NB4 (cell line): ENCODE measurements around the gene CTNNA3.

Source experiments
- DNase-seq: peaks from one replicate; pipeline ENCODE4 v3.0.0; 2010; ENCODE audit warnings: low read depth
- H3K4me3 ChIP-seq: one replicate; pipeline ENCODE4 v1.5.1; 2011; ENCODE audit warnings: mild to moderate bottlenecking, low read depth, low read length, moderate library complexity
- MAX ChIP-seq: IDR thresholded peaks from 2 replicates; pipeline ENCODE4 v1.6.1; 2011; ENCODE audit warnings: low read depth, low read length
- MYC ChIP-seq: IDR thresholded peaks from 2 replicates; pipeline ENCODE4 v1.6.1; 2011; ENCODE audit warnings: low read depth, low read length
- POLR2A ChIP-seq: IDR thresholded peaks from 2 replicates; pipeline ENCODE4 v1.6.1; 2011; ENCODE audit warnings: mild to moderate bottlenecking; ENCODE audit not compliant: insufficient read length; ENCODE audit errors: extremely low read depth
- TF ChIP-seq, protein P1 (sequence below): IDR thresholded peaks from one replicate; pipeline ENCODE4 v1.5.1; 2012; ENCODE audit warnings: low read depth, low read length

The CTNNA3 gene

GRCh38 chr10:66744915-66745314, 951.1 kb downstream of the CTNNA3 start:
- DNase-seq, result no peak
- no peak for TF ChIP-seq POLR2A

DNA sequence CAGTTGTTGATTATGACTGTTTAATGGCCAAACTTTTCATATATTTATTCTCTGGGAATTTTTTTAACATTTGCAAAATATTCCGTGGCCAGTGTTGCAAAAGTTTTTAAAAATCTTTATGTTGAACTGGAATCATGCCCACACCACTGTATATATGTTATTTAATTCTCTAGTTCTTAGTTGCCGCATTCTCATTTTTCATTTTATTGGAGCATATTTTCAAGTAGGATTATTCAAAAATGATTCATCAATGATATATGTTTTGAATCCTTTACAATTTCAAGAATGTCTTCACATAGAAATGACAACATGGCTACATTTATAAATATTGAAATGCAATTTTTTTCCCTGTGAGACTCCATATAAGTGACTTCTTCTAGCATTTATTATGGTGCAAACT, 958.8 kb downstream of the CTNNA3 start:
- DNase-seq, result no peak
- no peak for TF ChIP-seq MAX
- TF ChIP-seq MYC, result no peak
- TF ChIP-seq, protein P1, sequence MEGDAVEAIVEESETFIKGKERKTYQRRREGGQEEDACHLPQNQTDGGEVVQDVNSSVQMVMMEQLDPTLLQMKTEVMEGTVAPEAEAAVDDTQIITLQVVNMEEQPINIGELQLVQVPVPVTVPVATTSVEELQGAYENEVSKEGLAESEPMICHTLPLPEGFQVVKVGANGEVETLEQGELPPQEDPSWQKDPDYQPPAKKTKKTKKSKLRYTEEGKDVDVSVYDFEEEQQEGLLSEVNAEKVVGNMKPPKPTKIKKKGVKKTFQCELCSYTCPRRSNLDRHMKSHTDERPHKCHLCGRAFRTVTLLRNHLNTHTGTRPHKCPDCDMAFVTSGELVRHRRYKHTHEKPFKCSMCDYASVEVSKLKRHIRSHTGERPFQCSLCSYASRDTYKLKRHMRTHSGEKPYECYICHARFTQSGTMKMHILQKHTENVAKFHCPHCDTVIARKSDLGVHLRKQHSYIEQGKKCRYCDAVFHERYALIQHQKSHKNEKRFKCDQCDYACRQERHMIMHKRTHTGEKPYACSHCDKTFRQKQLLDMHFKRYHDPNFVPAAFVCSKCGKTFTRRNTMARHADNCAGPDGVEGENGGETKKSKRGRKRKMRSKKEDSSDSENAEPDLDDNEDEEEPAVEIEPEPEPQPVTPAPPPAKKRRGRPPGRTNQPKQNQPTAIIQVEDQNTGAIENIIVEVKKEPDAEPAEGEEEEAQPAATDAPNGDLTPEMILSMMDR, result no peak
- no peak for TF ChIP-seq POLR2A

More at GRCh38 chr10:66744915-66745314, 951.1 kb downstream of the CTNNA3 start:
- H3K4me3 ChIP-seq, result no peak overlapping the region

GRCh38 chr10:66723608-66724400, 972.2 kb downstream of the CTNNA3 start:
- TF ChIP-seq, protein P1, result no peak
- TF ChIP-seq MAX (no peak), MYC (no peak), POLR2A (no peak)
- H3K4me3 ChIP-seq, result no peak overlapping the region
- DNase-seq, result no peak

More for the DNA sequence above, 958.8 kb downstream of the CTNNA3 start:
- H3K4me3 ChIP-seq, result no peak overlapping the region

GRCh38 chr10:66719483-66719882, 976.5 kb downstream of the CTNNA3 start:
- no peak overlapping the region for H3K4me3 ChIP-seq
- TF ChIP-seq POLR2A, result no peak
- no peak for TF ChIP-seq MYC
- TF ChIP-seq, protein P1, result no peak
- TF ChIP-seq MAX, result no peak
- no peak for DNase-seq

DNA sequence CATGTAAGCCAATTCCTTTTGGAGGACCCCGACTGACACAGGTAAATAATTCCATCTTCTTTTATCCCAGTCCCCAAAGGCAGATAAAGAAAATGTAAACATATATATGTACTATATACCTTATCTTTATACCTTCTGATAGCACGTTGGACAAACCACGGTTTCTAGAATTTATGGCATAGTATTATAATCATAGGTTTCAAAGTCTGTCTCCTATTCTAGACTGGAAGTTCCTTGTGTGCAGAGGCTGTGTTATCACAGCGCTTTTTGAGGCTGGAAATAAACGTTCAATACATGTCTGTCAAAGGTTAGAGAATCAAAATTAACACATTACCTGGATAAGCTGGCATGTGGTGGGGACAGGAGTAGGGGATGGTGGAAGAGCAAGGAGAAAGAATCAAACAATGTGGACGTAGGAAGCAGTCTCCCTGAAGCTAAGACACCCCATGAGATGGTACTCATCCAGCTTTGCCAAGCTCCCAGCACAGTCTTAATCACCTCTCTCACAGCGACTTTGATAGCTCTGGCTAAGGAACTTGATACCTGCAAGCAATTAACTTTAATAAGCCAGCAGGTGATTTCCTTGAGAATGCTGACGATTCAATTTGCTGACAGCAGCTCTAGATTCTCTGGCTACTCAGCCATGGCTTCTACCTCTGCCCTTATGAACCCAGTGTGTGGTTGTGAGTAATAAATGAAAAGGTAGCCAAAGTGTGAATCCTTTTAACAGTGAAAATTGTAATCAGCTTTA, 978.6 kb downstream of the CTNNA3 start:
- no peak for TF ChIP-seq POLR2A
- no peak for TF ChIP-seq MAX
- TF ChIP-seq, protein P1, result no peak
- TF ChIP-seq MYC, result no peak
- no peak overlapping the region for H3K4me3 ChIP-seq
- no peak for DNase-seq

DNA sequence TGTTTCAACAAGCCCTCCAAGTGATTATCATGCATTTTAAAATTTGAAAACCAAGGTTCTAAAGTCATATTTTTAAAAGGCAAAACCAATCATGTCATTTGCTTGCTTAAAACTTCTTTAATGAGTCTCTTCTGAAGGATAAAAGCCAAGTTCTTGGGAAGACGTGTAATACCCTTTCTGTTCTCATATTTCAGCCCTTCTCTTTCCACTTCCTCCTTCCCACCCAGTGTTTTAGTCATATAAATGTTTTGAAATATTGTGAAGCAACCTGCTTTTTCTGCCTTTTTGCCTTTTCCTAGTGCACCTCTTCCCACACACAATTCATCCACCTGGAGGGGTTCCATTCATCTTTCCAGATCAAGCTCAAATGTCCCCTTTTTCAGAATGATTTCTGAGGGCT, 981.3 kb downstream of the CTNNA3 start:
- H3K4me3 ChIP-seq, result no peak overlapping the region
- no peak for TF ChIP-seq MAX
- TF ChIP-seq POLR2A, result no peak
- TF ChIP-seq, protein P1, result no peak
- no peak for TF ChIP-seq MYC
- no peak for DNase-seq
